Mononuclear cell (primary cell): ENCODE data around the gene CYTH1. TPM values are rescaled to one million over a fixed set of nuclear protein-coding genes. Genes with fewer than 3 reads are reported as not detected.

Experiments used
- H3K27me3 ChIP-seq: 2 replicates; pipeline ENCODE4 v1.6.0; 2011; ENCODE audit warnings: low read length, control low read depth; ENCODE audit not compliant: insufficient read depth
- H3K4me1 ChIP-seq: 2 replicates; pipeline ENCODE4 v1.5.1; 2011; ENCODE audit warnings: mild to moderate bottlenecking, low read length, control low read depth; ENCODE audit not compliant: insufficient read depth
- H3K4me3 ChIP-seq: 2 replicates; pipeline ENCODE4 v1.5.1; 2011; ENCODE audit warnings: mild to moderate bottlenecking, low read length, moderate library complexity
- H3K9me3 ChIP-seq: 2 replicates; pipeline ENCODE4 v1.5.1; 2011; ENCODE audit warnings: low read depth, mild to moderate bottlenecking, control low read depth, low read length
- total RNA-seq: library from RNA; depleted of rRNA; stranded (reverse); fragments of >200 nt; gene quantifications from one replicate; pipeline ENCODE4 v1.2.3, GENCODE V29; 2012

Gene CYTH1
- total RNA-seq, 1 donor, result 273 TPM

- H3K27me3 ChIP-seq, result no peaks in the 10 kb centered on the region
- H3K9me3 ChIP-seq, result no peaks in the 10 kb centered on the region
- H3K4me3 ChIP-seq, result no peak overlapping the region
- H3K4me1 ChIP-seq, result peaks cover 6% of the 10 kb centered on the region
These were observed 85.0 kb downstream of the CYTH1 start for GRCh38 chr17:78697122-78697521.

GRCh38 chr17:78696016-78696982, 85.8 kb downstream of the CYTH1 start:
- H3K27me3 ChIP-seq, result no peaks in the 10 kb centered on the region
- no peak overlapping the region for H3K4me3 ChIP-seq
- no peaks in the 10 kb centered on the region for H3K9me3 ChIP-seq
- peaks cover 6% of the 10 kb centered on the region for H3K4me1 ChIP-seq

DNA sequence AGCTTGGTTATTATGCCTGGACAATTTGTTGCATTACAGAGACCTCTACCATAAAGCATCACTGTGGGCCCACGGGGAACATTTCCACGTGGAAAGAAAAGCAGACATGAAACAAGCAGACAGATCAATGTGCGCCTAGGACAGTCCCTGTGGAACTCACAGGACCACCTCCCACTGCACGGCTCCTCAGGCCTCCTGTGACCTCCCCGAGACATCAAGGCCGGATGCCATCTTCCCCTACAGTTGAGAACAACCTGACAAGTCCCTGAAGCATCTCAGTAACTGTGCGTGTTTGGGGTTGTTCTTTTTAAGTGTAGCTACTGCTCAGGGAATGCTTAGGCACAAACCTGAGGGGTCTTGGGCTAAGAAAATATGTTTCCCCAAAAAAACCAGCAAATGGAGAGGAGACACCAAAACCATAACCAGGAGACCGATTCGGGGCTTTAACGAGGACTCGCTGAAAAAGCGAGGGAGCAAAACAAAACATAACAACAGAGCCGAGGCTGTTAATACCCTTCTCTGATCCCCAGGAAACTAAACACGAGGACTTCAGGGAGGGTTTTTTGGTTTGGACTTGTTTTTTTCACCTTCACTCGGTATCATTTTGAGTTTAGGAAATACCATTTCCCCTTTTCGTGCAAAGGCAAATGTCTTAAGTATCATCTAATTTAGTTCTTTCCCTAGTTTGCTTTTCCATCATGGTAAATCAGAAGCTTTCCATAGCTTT, 87.1 kb downstream of the CYTH1 start:
- Histone ChIP-seq H3K9me3 (no peaks in the 10 kb centered on the region), H3K4me1 (peaks cover 6% of the 10 kb centered on the region), H3K27me3 (no peaks in the 10 kb centered on the region), H3K4me3 (no peak overlapping the region)

DNA sequence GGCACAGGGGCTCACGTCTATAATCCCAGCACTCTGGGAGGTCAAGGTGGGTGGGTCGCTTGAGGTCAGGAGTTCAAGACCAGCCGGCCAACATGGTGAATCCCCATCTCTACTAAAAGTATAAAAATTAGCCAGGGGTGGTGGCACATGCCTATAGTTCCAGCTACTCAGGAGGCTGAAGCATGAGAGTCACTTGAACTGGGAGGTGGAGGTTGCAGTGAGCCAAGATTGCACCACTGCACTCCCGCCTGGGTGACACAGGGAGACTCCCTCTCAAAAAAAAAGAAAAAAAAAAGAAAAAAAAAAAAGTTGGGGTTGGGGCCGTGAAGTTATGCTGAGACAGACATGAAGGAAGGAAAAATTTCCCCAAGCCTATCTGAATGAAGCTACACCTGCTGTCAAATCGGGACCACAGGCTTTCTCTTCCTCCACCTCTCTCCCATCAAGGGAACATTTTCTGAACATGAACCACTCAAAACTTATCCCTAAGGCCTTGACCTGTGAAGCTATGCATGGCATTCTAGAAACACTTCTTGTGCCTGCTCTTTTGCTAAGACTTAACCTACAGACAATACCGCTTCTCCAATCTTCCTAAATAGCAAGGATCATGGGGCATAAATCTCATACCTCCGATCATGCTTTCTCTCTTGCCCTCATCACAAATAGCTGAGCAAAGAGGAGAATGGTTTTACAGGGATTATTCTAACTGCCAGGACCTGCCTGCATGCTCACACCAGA, 88.6 kb downstream of the CYTH1 start:
- Histone ChIP-seq H3K27me3 (no peaks in the 10 kb centered on the region), H3K4me3 (no peak overlapping the region), H3K4me1 (peaks cover 6% of the 10 kb centered on the region), H3K9me3 (no peaks in the 10 kb centered on the region)

DNA sequence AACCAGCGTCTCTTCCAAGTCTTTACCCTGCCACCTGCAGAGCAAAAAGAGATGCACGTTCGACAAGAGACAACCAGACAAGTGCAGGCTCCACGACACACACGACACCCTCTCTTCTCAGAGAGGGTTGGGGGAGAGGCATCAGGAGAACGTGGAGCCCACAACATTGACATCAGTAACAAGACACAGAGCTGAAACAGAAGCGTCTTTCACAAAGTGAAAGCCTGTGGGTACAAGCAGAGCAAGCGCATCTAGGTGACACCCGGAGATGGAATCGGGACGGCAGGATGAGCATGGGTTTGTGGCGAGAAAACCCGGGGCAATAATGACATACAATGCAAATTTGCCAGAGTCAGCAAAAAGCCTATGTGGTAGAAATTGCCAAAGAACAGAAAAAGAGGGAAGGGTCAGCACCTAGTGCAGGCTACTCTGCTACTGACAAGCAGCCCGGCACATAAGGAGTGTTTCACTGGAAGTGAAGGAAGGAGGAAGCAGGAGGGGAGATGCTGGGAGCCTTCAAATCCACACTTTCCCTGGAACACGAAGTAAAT, 89.5 kb downstream of the CYTH1 start:
- H3K9me3 ChIP-seq, result no peaks in the 10 kb centered on the region
- H3K4me1 ChIP-seq, result peaks cover 1% of the 10 kb centered on the region
- no peak overlapping the region for H3K4me3 ChIP-seq
- no peaks in the 10 kb centered on the region for H3K27me3 ChIP-seq

DNA sequence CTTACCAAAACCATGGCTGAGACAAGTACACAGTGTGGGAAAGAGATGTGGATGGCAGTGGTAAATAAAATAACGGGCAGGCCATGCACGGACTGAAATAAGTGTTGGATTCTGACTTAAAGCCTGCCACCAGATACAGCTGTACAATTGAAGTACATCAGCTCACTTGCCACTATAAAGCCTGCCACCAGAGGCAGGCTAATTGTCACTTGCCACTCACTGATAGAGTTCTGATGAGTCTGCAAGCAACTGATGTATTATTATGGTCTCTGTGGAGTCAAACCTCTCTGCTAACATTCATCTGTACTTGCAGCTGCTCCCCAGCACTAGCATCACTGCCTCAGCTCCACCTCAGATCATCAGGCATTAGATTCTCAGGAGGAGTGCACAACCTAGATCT, 93.0 kb downstream of the CYTH1 start:
- no peaks in the 10 kb centered on the region for H3K4me1 ChIP-seq
- H3K9me3 ChIP-seq, result no peaks in the 10 kb centered on the region
- H3K27me3 ChIP-seq, result no peaks in the 10 kb centered on the region
- H3K4me3 ChIP-seq, result no peak overlapping the region

- Histone ChIP-seq H3K4me1 (no peaks in the 10 kb centered on the region), H3K4me3 (no peak overlapping the region), H3K9me3 (no peaks in the 10 kb centered on the region), H3K27me3 (no peaks in the 10 kb centered on the region)
These were observed 94.1 kb downstream of the CYTH1 start for GRCh38 chr17:78687944-78688343.

- H3K4me1 ChIP-seq, result no peaks in the 10 kb centered on the region
- H3K4me3 ChIP-seq, result no peak overlapping the region
- H3K27me3 ChIP-seq, result no peaks in the 10 kb centered on the region
- H3K9me3 ChIP-seq, result no peaks in the 10 kb centered on the region
These were observed 94.9 kb downstream of the CYTH1 start for GRCh38 chr17:78687125-78687524.

DNA sequence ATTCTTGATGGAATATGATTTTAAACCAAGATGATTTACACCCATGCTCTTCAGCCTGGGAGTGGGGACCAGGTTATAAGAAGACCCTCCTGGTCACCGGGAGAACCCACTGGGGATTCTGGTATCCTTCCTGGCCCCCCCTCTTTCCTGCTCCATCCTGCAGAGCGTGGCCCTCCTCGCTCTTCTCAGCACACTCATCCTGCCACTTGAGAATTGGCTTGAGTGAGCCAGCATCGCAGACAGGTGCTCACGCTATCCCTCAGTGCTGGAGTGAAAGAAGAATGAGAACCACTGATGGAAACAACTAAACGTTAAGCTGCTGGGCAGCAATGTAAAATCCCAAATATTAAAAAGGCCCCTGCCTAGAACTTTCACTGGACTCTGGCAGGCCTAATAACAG, 98.0 kb downstream of the CYTH1 start:
- no peaks in the 10 kb centered on the region for H3K4me1 ChIP-seq
- no peaks in the 10 kb centered on the region for H3K27me3 ChIP-seq
- H3K9me3 ChIP-seq, result no peaks in the 10 kb centered on the region
- H3K4me3 ChIP-seq, result no peak overlapping the region

DNA sequence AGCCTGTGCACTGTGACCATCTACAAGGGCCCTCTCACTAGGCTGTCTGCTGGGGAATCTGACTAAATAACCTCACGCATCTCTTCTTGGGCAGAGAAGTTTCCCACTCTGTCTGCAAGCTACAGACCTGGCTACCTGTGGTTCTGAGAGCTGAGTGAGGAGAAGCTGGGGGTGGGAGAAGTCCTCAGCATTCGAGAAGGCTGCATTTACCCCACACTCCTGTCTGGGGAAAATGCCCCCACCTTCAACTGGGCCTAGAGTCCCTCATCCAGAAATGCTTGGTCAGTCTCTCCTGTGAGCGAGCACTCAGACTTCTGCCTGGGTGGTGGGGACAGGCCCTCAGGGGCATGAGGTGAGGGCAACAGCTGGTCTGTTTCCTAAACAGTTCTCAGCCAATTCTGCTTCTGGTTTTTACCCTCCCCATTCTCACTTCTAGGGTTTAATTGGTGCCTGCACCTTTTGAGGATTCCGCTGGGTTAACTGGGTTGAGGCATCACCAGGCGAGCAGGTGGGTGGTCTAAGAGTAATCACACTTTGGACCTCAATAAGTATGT, 98.6 kb downstream of the CYTH1 start:
- Histone ChIP-seq H3K27me3 (no peaks in the 10 kb centered on the region), H3K4me1 (no peaks in the 10 kb centered on the region), H3K9me3 (no peaks in the 10 kb centered on the region), H3K4me3 (no peak overlapping the region)

DNA sequence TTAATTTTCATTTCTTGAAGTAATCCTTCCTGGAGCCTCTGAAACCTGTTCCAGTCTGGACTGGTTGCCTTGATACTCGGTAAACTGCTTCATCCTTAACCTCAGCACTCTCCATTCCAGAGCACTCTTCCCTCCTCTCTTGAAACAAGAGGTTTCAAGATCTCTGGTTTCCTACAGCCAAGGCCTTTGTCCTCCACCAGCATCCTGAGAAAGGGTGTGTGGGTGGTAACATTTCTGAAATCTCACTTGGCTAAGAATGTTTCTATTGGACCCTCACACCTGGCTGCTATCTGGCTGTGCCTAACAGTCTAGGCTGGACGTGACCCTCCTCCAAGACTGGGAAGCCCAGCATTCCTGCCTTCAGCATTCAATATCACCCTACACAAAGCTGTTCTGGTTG, 99.7 kb downstream of the CYTH1 start:
- H3K27me3 ChIP-seq, result no peaks in the 10 kb centered on the region
- no peaks in the 10 kb centered on the region for H3K9me3 ChIP-seq
- H3K4me3 ChIP-seq, result no peak overlapping the region
- H3K4me1 ChIP-seq, result no peaks in the 10 kb centered on the region

DNA sequence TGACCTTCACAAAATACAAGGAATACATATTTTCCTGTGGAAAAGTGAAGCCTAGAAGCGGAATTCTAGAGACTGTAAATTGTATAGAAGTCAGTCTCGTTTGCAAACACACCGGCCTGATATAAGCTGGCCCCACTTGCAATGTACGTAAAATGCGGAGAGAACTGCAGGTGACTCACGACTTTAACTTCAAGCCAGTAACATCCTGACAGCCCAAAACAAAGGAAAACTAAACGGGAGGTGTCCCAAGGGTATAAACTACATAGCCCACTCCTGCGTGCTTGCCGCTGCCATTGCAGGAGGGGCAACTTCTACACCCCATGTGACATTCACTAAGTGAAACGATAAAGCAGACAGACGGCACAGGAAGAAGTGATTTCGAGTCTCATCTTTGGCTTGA, 101.6 kb downstream of the CYTH1 start:
- no peak overlapping the region for H3K4me3 ChIP-seq
- no peaks in the 10 kb centered on the region for H3K4me1 ChIP-seq
- H3K9me3 ChIP-seq, result no peaks in the 10 kb centered on the region
- H3K27me3 ChIP-seq, result no peaks in the 10 kb centered on the region

GRCh38 chr17:78679495-78680395, 102.3 kb downstream of the CYTH1 start:
- Histone ChIP-seq H3K27me3 (no peaks in the 10 kb centered on the region), H3K4me1 (no peaks in the 10 kb centered on the region), H3K4me3 (no peak overlapping the region), H3K9me3 (no peaks in the 10 kb centered on the region)

DNA sequence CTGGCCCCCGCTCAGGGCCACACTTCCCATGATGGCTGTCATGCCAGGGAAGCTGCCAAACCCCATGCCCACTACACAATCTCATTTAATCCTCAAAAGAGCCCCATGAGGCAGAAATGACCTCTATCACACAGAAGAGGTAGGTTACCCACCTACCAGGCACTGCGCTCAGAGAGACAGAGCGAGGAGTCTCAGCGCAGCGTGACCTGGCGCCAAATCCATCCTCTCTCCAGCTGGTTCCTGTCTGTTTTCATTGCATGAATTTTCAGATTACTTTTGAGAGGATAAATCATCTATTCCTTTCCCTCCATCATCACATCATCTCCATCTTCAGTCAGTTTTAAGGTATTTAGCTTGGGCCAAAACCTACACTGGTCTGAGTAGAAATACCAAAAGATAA, 103.4 kb downstream of the CYTH1 start:
- no peaks in the 10 kb centered on the region for H3K27me3 ChIP-seq
- no peaks in the 10 kb centered on the region for H3K9me3 ChIP-seq
- H3K4me1 ChIP-seq, result no peaks in the 10 kb centered on the region
- no peak overlapping the region for H3K4me3 ChIP-seq
